ENCODE data around the gene CSNK2B.

GRCh38 chr6:31657406-31658157, 8.3 kb upstream of the CSNK2B start:
- TF ChIP-seq CTCF (IDR thresholded peaks at IDR 0.05) (no peak), POLR2A (IDR thresholded peaks at IDR 0.05) (no peak)

Measured in body of pancreas (tissue), 4 donors.